Measurements from ENCODE around the gene SMARCAD1. TPM values are rescaled to one million over a fixed set of nuclear protein-coding genes. Genes with fewer than 3 reads are reported as not detected.

SMARCAD1 gene
- total and polyA plus RNA-seq, 9 donors: 10.2 to 30.5 (median 20.3) TPM

DNA sequence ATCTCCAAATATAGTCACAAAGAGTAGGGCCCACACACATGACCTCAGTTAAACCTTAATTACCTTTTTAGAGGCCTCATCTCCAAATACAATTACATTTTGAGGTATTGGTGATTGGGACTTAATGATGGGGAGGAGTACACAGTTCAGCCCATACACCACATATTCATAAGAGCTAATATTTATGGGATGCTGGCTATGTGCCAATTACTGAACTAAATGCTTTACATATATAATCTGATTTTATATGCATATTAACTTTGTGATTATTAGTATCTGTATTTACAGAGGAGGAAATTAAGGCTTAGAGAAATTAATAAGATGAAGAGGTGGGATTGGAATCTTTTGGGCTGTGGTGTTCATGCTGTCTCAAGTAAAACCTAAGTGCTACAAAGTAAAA lies 17.8 kb downstream of the SMARCAD1 start:
- H3K4me3 ChIP-seq: no peak overlapping the region
- DNase-seq: no peak
- no peaks in the 10 kb centered on the region for H3K9me3 ChIP-seq
- no peaks in the 10 kb centered on the region for H3K36me3 ChIP-seq
- TF ChIP-seq EP300 (IDR thresholded peaks at IDR 0.05) (no peak), CTCF (IDR thresholded peaks at IDR 0.05) (no peak), POLR2A (IDR thresholded peaks at IDR 0.05) (no peak)
- H3K27me3 ChIP-seq: no peaks in the 10 kb centered on the region
- intact Hi-C loops (cut with DNase I): no loop called here
- H3K4me1 ChIP-seq (ENCODE audit: insufficient read depth): no peaks in the 10 kb centered on the region
- no peak overlapping the region for H3K27ac ChIP-seq

- intact Hi-C loops (cut with DNase I): no loop called here
- DNase-seq: no peak
- WGBS, 3 donors: 95 to 99% (median 97%) methylated on average over 4 of the region's 4 CpGs
- Histone ChIP-seq H3K4me1 (ENCODE audit: insufficient read depth) (no peaks in the 10 kb centered on the region), H3K27ac (no peak overlapping the region), H3K27me3 (no peaks in the 10 kb centered on the region), H3K36me3 (no peaks in the 10 kb centered on the region), H3K9me3 (no peaks in the 10 kb centered on the region), H3K4me3 (no peak overlapping the region)
- TF ChIP-seq EP300 (IDR thresholded peaks at IDR 0.05): no peak
- no peak for TF ChIP-seq POLR2A (IDR thresholded peaks at IDR 0.05)
- TF ChIP-seq CTCF (IDR thresholded peaks at IDR 0.05): no peak
These were observed 19.1 kb downstream of the SMARCAD1 start for GRCh38 chr4:94226763-94227162.

- Histone ChIP-seq H3K27ac (no peak overlapping the region), H3K4me3 (no peak overlapping the region), H3K27me3 (no peaks in the 10 kb centered on the region), H3K4me1 (ENCODE audit: insufficient read depth) (no peaks in the 10 kb centered on the region), H3K9me3 (no peaks in the 10 kb centered on the region), H3K36me3 (no peaks in the 10 kb centered on the region)
- TF ChIP-seq EP300 (IDR thresholded peaks at IDR 0.05): no peak
- no peak for TF ChIP-seq CTCF (IDR thresholded peaks at IDR 0.05)
- no peak for TF ChIP-seq POLR2A (IDR thresholded peaks at IDR 0.05)
- 87 to 89% (median 89%) methylated on average over 5 of the region's 5 CpGs for WGBS, 3 donors
- DNase-seq: no peak
- intact Hi-C loops (cut with DNase I): no loop called here
These were observed 21.0 kb downstream of the SMARCAD1 start for GRCh38 chr4:94228493-94229216.

DNA sequence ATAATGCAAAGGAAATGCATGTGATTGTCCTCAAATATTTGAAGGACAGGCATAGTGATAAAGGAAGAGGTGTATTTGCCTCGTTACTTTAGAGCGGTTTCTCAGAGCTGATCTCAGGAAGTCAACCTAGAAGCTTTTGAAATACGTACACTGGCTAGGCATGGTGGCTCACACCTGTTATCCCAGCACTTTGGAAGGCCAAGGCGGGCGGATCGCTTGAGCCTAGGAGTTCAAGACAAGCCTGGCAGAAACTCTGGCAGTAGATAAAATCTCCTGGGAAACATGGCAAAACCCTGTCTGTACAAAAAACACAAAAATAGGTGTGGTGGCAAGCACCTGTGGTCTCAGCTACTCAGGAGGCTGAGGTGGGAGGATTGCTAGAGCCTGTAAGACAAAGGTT lies 24.9 kb downstream of the SMARCAD1 start:
- DNase-seq: no peak
- intact Hi-C loops (cut with DNase I): no loop called here
- H3K36me3 ChIP-seq: no peaks in the 10 kb centered on the region
- no peaks in the 10 kb centered on the region for H3K9me3 ChIP-seq
- 96 to 98% (median 97%) methylated on average over 6 of the region's 6 CpGs for WGBS, 3 donors
- H3K4me1 ChIP-seq (ENCODE audit: insufficient read depth): no peaks in the 10 kb centered on the region
- TF ChIP-seq POLR2A (IDR thresholded peaks at IDR 0.05): no peak
- TF ChIP-seq EP300 (IDR thresholded peaks at IDR 0.05): no peak
- no peak for TF ChIP-seq CTCF (IDR thresholded peaks at IDR 0.05)
- H3K27ac ChIP-seq: no peak overlapping the region
- H3K27me3 ChIP-seq: no peaks in the 10 kb centered on the region
- no peak overlapping the region for H3K4me3 ChIP-seq

Data from ovary (tissue), 9 donors.